Suppressor macrophage (primary cell): ENCODE results near the gene OR2W1.

Experiments used
- DNase-seq, 4 experiments: peaks; one replicate each; pipeline ENCODE4 v3.0.0-alpha.2; 2020 to 2022
- total RNA-seq, 17 experiments: gene quantifications; one replicate each; lab custom pipeline; 2026; ENCODE audit warnings: mixed read lengths in 6 of 17, inconsistent platforms in 3 of 17; lab: John Stamatoyannopoulos, UW

OR2W1 gene
- 0 to 0.44 (median 0) reads per million in 17 experiments for total RNA-seq

DNA sequence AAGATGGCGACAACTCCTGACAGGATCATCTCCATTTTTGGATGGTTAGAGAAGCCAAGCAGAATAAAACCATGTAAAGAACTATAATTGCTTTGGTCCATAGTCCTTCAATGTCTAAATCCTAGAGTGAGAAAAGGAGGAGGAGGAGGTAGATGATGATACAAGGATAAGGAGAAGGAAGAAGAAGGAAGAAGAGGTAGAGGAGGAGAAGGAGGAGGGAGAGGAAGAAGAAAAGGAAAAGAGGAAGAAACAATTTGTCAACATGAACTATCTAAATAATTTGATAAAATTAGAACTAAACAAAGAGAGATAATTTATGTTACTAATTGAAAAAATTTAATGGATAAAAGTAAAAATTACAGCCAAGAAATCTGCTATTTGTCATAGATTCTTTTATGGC lies at the start of gene OR2W1:
TSS of gene OR2W1 (minus strand) at position 101 of the 400 bp plus-strand sequence. CDS start at position 101, 0 bp downstream.
- no peak for DNase-seq

- no peak for DNase-seq
Measured at GRCh38 chr6:29092957-29093356, 48.0 kb upstream of the OR2W1 start.

DNA sequence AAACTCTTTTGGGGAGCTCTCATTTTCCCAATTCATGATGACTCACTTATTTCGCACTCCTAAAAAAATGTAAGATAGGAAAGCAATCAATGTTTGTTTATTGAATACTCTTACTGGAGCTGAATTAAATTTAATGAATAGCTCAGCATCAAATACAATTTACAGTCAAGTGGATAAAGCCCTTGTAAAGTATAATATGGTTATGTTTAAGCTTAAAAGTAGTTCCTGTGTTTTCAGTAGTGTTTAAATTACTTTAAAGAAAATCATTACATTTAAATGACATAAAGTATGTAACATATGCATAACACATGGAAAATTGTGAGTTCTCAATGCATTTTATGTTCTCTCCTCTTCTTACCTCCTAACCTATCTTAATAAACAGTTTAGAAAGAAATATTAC lies 42.2 kb upstream of the OR2W1 start, which contains the start of gene OR2B3:
TSS of gene OR2B3 (minus strand) at position 101 of the 400 bp plus-strand sequence. CDS start at position 36, 65 bp downstream.
- DNase-seq = no peak

- no peak for DNase-seq
Measured at GRCh38 chr6:29082457-29082856, 37.5 kb upstream of the OR2W1 start.

- no peak for DNase-seq
Measured at GRCh38 chr6:29081312-29081711, 36.3 kb upstream of the OR2W1 start.

GRCh38 chr6:29079203-29079602 lies 34.2 kb upstream of the OR2W1 start:
- DNase-seq = no peak

DNA sequence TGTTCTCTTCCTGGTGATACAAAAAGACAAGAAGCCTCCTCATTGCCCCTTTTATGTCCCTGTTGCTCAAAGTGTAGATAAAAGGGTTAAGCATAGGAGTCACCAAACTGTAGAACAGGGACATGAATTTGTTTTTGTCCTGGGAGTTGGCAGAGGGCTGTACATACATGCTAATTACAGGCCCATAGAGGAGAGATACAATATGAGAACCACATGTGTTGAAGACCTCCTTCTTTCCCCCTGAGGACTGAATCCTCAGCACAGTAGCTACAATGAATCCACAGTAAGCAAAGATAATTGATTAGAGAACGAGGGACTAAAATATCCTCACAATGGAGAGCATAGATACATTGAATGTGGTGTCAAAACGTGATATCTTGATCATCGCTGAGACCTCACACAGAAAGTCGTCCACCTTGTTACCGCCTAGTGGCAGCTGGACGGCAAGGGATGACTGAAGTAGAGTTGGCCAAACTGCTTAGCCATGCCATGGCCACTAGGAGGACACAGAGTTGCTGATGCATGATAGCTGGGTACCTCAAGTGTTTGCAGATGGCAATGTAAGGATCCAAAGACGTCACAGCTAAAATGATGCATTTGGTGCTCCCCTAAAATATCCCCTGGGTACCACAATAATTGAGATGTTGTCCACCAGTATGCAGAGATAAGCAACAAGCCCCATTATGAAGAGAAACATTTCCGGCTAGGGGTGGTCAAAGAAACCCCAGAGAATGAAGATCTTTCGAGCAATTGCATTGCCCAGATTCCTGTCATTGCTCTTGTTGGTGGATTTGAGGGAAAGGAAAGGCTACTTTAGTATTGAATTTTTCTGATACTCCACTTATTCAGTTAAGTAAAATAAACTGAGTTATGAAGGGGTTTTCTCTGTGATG lies 27.1 kb upstream of the OR2W1 start:
- DNase-seq = peak; percentile 21 to 47 (median 39)

GRCh38 chr6:29051680-29052079 lies 6.7 kb upstream of the OR2W1 start:
- DNase-seq = no peak

DNA sequence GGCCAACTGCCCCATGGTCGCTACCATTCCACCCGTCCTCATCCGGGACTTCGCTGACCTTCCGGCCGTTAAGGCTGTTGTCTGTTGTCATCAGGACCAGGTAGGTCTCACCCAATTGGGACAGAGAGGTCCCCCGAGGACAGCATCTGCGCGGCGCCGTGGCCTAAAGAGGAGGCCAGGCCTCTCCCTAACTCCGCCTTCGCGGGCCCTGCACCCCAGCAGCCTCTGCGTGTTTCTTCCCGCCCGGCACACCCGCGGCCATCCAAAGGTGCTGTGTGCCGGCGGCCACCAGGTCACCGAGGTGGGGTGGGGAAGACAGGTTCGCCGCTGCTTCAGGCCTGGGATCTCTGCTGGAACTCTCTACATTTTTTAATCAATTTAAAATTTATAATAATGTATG lies 9.0 kb downstream of the OR2W1 start:
- no peak for DNase-seq

DNA sequence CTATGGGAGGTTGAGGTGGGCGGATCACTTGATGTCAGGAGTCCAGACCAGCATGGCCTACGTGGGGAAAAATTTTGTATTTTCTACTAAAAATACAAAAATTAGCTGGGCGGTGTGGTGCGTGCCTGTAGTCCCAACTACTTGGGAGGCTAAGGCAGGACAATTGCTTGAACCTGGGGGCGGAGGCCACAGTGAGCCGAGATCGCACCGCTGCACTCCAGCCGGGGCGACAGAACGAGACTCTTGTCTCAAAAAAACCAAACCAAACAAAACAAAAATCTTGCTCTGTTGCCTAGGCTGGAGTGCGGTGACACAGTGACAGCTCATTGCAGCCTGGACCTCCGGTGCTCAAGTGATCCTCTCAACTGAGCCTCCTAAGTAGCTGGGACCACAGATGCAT lies 16.2 kb downstream of the OR2W1 start:
- DNase-seq = no peak

GRCh38 chr6:29025927-29026585 lies 18.9 kb downstream of the OR2W1 start:
- no peak for DNase-seq

- no peak for DNase-seq
Measured at GRCh38 chr6:29021434-29021833, 23.5 kb downstream of the OR2W1 start.

- DNase-seq = no peak
Measured at GRCh38 chr6:29019629-29020028, 25.3 kb downstream of the OR2W1 start.

GRCh38 chr6:29017428-29017802 lies 27.6 kb downstream of the OR2W1 start:
- DNase-seq = no peak

DNA sequence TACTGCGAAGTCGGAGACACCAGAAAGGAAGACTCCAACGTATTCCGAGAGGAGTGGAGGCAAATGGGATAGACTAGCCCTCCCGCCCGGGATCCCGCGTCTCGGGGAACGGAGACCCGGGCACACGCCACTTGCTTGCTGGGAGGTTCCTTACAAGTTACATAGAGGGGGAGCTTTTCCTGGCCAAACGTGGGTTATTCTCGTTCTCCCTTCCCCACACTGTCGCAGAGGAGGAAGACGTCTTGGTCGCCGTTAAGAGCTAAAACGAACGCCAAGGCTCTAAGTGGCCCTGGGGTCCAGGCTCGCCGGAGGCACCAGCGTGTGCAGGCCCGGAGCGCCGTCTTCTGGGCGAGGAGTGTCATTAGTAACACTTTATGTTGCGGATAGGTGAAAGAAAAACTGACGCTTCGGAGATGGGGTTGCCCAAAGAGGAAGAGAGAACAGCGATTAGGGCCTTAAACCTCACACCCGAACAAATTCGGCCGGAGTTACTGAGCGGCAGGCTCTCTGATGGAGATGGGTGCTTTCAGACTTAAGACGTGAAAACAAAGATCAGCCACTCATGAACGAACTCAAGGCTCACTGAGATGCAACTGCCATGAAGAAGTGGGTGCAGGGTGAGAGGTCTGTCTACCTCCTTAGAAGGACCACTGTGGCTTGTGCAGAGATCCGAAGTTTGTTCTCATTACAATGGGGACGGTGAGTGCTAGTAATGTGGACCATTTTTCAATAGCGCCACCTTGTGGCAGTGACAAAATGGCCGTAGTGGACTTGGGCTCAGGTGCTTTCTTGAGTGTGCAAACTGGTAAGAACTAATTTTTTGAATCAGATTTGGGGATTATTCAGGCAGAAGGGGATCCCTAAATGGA lies 28.2 kb downstream of the OR2W1 start:
- peak; percentile 76 to 87 (median 84) for DNase-seq

GRCh38 chr6:29014729-29015608 lies 30.0 kb downstream of the OR2W1 start:
- peak in 1 of 4 experiments; percentile 7 for DNase-seq

DNA sequence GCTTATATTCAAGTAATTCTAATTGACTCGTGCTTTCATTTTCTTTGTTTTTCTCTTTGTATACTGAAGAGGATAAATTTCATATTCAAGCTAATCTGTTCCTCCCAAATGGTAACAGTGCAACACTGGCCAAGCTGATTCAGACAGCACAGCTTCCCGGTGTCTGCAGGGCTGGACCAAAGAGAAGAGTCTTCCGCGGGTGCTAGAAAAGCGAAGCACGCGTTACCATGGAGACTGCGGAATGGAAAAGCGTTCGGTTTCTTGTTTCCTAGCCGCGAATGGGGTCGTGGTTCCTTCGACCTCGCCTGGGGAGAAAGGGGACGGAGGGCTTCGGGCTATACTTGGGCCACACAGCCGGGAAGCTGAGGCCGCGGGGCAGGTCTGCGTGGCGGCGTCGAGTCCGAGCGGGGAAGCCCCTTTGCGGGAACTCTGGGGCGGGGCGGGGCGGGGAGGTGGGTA lies 33.7 kb downstream of the OR2W1 start:
- peak; percentile 32 to 63 (median 56) for DNase-seq

GRCh38 chr6:29009358-29009757 lies 35.6 kb downstream of the OR2W1 start:
- no peak for DNase-seq

DNA sequence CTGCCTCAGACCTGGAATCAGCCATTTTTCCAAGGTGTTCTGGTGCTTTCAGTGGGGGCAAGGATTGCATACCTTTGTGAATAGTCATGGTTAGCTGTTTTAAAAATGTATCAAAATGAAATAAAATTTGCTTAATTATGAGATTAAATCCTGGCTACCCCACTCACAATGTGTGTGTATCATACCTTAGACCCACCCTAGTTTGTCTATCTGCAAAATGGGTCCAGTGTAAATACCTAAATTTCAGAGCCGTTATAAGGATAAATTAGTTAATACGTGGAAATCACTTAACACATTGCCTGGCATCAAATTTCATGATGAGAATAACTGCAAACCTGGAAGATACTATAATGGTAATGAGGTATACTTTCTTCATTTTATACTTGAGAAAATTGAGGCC lies 36.9 kb downstream of the OR2W1 start:
- no peak for DNase-seq

GRCh38 chr6:29005183-29005885 lies 39.6 kb downstream of the OR2W1 start, which contains the start of gene ZNF311:
Gene ZNF311, minus strand, starts transcription at chr6:29005315. Its CDS starts 1,361 bp downstream, at chr6:29003954.
- DNase-seq = peak; percentile 77 to 87 (median 81)
